GM19025 (cell line): Measurements from ENCODE around the gene NKD1.

Experiments used
- ATAC-seq: cut with Tn5 transposase; IDR thresholded peaks from one replicate; pipeline ENCODE4 v1.9.1; 2021; ENCODE audit warnings: mild to moderate bottlenecking, low read depth, moderate library complexity; ENCODE audit not compliant: unreplicated experiment

Gene NKD1

DNA sequence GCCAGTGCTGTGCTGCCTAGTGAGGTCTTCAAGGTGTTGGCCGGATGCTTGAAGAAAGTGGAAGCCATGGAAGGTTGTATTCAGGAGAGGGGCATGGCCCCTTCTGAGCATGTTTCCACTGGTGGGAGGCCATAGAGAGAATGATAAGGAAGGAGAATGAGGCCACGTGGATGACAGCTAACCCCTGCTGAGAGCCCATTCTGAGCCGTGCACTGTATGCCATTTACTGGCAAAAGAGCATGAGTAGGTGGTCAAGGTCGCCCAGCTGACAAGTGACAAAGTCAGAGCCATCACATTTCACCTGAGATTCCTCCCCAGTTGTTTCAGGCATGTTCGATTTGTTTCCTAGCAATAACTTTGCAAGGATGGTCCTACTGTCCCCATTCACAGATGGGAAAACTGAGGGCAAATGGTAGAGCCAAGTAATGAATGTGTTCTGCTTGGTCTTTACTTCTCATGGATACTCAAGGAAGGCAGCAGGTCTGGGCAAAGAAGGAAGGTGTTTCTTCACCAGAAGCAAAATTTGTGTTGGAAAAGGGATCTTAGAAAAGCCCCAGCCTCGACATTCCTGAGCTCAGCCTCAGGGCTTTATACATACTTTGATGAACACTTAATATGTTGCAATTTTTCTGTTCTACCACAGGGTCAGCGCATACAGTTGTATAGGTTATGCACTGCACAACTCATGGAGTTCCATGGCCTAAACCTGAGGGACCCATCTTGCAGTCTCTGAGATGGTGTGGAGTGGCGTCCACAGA is 10.5 kb upstream of the NKD1 start:
- no peak for ATAC-seq

GRCh38 chr16:50538411-50539052 is 9.7 kb upstream of the NKD1 start:
- no peak for ATAC-seq

DNA sequence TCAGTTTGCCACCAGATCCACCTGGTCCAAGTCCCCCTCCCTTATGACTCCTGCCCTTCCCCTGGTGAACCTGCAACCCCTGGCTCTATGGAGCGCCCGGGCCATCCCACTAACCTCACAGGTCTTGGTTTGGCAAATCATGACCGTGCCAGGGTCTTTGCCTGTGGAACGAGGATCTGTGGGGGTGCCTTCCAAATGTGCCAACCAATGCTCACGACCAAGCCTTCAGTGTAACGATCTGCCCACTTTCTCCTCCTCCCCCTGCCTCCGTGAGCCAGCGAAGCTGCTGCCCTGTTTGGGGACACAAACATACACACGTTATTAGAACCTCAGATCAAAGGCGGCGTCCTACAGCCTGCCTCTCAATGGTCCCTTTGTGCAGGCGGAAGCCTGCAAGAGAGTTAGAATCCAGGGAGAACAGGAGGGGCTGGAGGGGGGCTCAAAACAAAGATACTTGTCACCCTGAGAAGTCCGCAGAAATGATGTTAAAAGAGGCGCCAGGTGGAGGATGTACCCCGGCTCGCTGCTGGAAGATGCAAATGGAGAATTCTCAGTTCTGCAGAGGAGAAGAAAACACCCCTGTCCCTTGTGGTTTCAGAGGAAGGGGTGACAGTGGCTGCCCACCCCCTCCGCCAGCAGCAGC is 9.0 kb upstream of the NKD1 start:
- ATAC-seq: no peak

DNA sequence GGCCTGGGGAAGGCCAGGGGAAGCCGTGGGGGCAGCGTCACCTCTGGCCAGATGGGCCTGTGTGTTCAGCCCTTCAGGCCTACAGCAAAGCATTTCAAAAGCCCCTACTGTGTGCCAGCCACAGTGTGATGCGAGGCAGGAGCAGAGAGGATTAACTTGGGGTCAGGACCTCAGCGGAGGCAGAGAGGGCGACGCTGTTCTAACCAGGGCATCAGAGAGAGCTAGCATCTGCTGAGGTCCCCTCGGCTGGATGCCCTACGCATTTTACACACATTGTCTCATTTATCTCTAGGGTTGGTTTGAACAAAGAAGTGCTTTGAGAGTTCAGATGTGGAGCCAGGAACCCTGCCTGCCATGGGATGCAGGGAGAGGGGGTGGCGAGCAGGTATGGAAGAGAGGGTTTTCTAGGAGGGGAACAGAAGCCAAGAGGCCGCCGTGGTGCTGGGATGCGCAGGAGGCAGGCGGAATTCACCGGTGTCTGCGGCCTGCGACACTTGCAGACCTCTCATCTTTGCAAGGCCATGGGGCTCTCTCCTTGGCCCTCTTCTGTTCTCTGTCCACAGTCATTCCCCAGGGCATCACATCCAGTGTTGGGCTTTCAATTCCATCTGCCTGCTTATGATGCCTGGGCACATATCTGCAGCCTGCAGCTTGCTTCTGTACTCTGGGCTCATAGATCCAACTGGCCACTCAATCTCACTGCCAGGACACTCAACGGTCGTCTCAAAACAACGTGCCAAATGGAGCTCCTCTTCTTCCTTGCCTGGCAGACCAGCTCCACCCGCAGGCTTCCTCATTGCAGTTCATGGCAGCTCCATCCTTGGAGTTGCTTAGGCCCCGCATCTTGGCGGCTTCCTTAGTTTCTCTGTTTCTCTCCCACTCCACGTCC is 8.1 kb upstream of the NKD1 start:
- ATAC-seq: no peak

- ATAC-seq: no peak
Measured at GRCh38 chr16:50540711-50541007, 7.5 kb upstream of the NKD1 start.

DNA sequence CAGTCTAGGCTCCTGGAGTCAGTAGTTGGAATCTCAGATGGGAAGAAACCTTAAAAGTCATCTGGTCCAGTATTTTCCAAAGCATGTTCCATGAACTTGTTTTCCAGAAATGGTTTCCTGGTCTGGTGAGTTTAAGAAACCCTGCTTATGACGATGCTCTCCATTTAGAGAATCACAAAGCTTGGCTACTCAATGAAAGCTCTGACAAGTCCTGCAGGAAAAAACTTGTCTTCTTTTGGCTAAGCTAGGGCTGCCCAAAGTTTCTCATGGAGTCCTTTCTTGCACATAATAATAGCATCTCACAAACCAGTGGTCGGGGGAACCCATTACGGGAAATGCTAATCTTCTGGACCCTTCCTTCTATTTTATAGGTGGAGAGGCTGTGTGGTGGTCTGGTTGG is 5.5 kb upstream of the NKD1 start:
- ATAC-seq: no peak

DNA sequence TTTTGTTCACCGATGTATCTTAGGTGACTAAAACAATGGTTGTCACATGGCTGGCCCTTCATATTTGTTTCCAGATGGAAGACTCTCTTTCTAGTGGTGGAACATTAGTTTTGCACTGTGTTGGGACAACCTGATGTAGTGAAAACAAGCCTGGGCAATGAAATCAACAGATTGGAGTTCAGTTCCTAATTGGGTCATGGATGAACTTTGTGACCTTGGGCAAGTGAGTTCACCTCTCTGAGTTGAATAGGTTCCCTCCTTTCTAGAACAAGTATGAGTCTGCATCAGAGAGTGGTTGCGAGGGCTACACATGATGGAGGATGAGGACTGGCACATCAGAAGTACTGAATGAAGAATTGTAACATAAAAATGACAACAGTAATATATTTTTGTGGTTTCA is 2.1 kb upstream of the NKD1 start:
- no peak for ATAC-seq

- no peak for ATAC-seq
Measured at GRCh38 chr16:50547340-50548124, 664 bp upstream of the NKD1 start.

DNA sequence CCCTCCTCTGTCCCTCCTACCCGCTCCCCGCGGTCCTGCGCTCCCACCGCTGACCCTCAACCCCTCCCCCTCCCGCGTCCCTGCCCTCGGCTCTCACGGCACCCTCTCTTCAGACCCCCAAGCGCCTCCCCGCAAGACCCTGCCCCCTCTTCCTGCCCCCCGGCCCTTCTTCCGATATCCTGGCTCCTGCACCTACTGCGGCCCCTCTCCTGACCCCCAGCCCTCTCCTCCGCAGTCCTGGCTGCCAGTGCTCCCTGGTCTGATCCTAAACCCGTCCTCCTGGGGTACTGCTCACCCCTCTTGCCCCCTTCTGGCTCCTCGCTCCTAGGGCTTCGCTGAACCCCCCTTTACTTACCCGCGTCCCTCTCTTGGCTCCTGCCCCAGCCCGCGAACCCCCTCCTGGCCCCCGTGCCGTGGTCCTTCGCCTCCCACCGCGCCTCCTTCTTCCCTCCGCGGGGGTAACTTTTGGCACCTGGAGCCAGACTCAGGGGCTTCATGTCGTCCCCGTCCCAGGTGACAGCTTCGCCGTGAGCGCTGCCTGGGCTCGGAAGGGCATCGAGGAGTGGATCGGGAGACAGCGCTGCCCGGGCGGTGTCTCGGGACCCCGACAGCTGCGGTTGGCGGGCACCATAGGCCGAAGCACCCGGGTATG is 839 bp downstream of the NKD1 start:
- no peak for ATAC-seq

DNA sequence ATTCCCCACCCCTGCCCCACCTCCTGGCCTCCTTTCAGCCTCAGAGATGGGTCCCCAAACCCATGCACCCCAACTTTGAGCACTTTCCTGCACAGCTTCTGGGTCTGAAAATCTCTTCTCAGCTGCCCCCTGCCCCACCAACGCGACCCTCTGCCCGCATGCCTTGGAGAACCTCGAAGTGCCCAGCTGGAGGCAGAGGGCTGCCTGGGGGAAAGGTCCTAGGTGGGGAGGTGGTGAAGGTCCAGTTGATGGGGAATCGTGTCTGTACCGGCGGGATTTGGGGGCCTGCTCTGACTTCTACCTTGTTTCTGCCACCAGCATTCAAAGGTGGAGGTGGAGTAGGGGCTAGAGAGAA is 1.3 kb downstream of the NKD1 start:
- ATAC-seq: no peak

DNA sequence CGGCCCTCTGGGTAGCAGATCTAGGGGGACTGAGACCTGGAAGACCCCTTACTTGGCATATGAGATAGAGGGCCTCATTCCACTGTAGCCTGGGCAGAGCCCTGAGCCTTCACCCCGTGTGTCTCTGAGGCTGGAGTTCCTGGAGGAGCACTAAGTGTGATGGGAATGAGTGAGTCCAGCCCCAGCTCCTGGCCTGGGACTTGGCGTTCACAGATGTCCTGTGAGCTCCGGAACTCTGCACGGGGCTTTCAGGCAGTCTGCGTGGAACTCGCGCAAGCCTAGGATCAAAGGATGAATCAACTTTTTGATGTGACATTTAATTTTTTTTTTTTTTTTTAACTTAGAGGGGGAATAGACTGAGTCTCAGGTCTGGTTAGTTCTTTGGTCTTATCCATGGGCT is 1.8 kb downstream of the NKD1 start:
- ATAC-seq: no peak

DNA sequence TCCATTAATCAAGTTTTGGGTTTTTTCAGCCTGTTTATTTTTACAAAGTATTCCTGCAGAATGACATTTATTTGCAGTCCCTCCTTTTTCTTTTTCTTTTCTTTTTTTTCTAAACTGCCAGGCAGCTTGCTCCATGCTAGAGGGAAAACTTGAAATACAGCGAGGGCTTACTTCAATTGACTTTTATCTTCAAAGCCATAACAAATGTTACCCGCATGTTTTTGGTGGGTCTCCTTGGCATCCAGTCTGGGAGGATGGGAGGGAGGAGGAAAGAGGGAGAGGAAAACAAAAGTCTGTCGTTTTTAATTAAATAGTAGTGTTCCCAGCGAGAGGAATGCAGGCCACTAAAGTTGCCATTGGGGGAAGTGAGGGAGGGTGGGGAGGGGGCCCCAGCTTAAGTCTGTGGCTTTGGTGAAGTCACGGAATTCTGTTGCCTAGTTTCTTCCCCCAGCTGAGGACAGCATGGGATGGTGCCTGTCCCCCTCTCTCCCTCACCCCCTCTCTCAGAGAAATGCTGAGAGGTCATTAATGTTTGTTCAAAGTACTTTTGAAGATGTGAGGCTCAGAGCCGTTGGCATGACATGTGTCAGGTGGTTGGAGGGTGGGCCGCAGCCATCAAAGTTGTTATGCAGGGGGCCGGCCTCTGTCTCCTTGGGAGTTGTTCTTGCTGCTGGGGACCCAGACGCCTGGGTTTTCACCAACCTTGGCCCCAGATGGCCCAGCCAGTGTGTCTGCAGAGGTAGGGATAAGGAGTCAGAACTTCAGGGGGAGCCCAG is 2.9 kb downstream of the NKD1 start:
- ATAC-seq: no peak

- no peak for ATAC-seq
Measured at GRCh38 chr16:50552476-50553101, 4.4 kb downstream of the NKD1 start.

DNA sequence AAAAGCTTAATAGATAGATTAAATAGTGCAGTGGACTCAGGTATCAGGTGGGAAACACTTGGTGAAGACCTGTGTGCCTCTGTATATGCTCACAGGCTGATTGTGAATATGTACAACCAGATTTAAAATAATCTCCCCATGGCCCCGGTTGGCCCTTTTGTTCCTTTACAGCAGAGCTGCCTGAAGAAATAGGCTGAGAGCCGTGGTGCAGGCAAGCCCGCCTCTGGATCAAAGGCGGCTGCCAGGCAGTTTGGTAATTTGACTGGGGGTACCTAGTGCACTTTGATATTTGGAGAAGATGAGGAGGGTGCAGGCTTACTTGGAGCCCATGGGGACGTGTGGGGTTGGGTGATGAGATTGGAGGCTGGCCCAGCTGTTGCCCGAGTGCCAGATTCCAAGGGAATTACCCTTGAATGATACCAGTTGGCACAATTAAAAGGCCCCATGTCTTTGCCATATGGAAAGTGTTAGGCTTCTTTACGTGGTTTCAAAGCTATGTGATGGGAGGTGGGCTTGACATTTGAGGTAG is 5.0 kb downstream of the NKD1 start:
- ATAC-seq: no peak

- ATAC-seq: no peak
Measured at GRCh38 chr16:50553731-50554360, 5.7 kb downstream of the NKD1 start.

GRCh38 chr16:50555269-50555875 is 7.2 kb downstream of the NKD1 start:
- ATAC-seq: no peak

- no peak for ATAC-seq
Measured at GRCh38 chr16:50555952-50556673, 7.9 kb downstream of the NKD1 start.
